Common myeloid progenitor, CD34-positive (primary cell): ENCODE measurements around the gene KCNK5.

Experiments
- CTCF ChIA-PET: fragments of 350-600 bp; sonication (Branson Sonifier 250); formaldehyde crosslinking; loops from one replicate; lab custom pipeline; 2021; ENCODE audit warnings: antibody characterized with exemption; lab: Charles Lee
- POLR2A ChIA-PET: fragments of 350-600 bp; sonication (Branson Sonifier 250); formaldehyde crosslinking; loops from one replicate; lab custom pipeline; 2021; ENCODE audit warnings: antibody characterized with exemption; lab: Charles Lee
- DNase-seq, 3 donors: peaks; one replicate each; pipeline versions ENCODE4 v3.0.0 to v3.0.0-alpha.2; 2013
- H3K27ac ChIP-seq, 2 experiments: 1 replicate in 1 of 2; 2 replicates in 1 of 2; pipeline ENCODE4 v1.7.0; 2013; ENCODE audit warnings: inconsistent platforms in 2 of 2, low read length in 2 of 2, mild to moderate bottlenecking in 2 of 2, low read depth in 1 of 2, moderate library complexity in 1 of 2; ENCODE audit not compliant: severe bottlenecking in 2 of 2, insufficient read depth in 1 of 2, poor library complexity in 1 of 2
- H3K27me3 ChIP-seq, 5 experiments: replicated peaks in 2 of 5; 1 replicate in 3 of 5; 2 replicates in 2 of 5; pipeline versions ENCODE4 v1.6.1 to v1.7.0; 2013; ENCODE audit warnings: low read length in 4 of 5, mild to moderate bottlenecking in 2 of 5, moderate library complexity in 2 of 5, inconsistent platforms in 1 of 5; ENCODE audit not compliant: insufficient read depth in 5 of 5, control insufficient read depth in 4 of 5
- H3K36me3 ChIP-seq, 4 experiments: 1 replicate in 2 of 4; 2 replicates in 2 of 4; pipeline versions ENCODE4 v1.6.1 to v1.7.0; 2013; ENCODE audit warnings: low read length in 3 of 4, control low read depth in 1 of 4, mild to moderate bottlenecking in 1 of 4; ENCODE audit not compliant: control insufficient read depth in 4 of 4, insufficient read depth in 4 of 4
- H3K4me1 ChIP-seq, 4 experiments: 1 replicate in 3 of 4; 2 replicates in 1 of 4; pipeline versions ENCODE4 v1.6.1 to v1.7.1; 2013; ENCODE audit warnings: low read length in 3 of 4, mild to moderate bottlenecking in 3 of 4, control low read depth in 1 of 4, inconsistent platforms in 1 of 4, moderate library complexity in 1 of 4; ENCODE audit not compliant: control insufficient read depth in 4 of 4, insufficient read depth in 4 of 4; ENCODE audit errors: control extremely low read depth in 1 of 4
- H3K4me3 ChIP-seq, 7 experiments: 1 replicate in 4 of 7; 2 replicates in 3 of 7; pipeline versions ENCODE4 v1.5.1 to v1.7.0; 2013; ENCODE audit warnings: mild to moderate bottlenecking in 7 of 7, low read length in 6 of 7, moderate library complexity in 6 of 7, inconsistent platforms in 2 of 7, low read depth in 2 of 7, control low read depth in 1 of 7; ENCODE audit not compliant: insufficient read depth in 4 of 7, control insufficient read depth in 1 of 7; ENCODE audit errors: extremely low read depth in 1 of 7
- H3K9me3 ChIP-seq, 5 experiments: 1 replicate in 4 of 5; 2 replicates in 1 of 5; pipeline versions ENCODE4 v1.6.1 to v1.7.1; 2013; ENCODE audit warnings: low read length in 4 of 5, mild to moderate bottlenecking in 2 of 5, inconsistent platforms in 1 of 5, low read depth in 1 of 5, moderate library complexity in 1 of 5; ENCODE audit not compliant: control insufficient read depth in 4 of 5, insufficient read depth in 2 of 5; ENCODE audit errors: control extremely low read depth in 1 of 5
- WGBS: methylation state at CpG from one replicate; pipeline ENCODE4 v1.1.5; 2013; ENCODE audit not compliant: insufficient coverage; 5-methylcytosine and 5-hydroxymethylcytosine counted together

KCNK5 gene

GRCh38 chr6:39196673-39197091 is 32.6 kb downstream of the KCNK5 start:
- H3K4me1 ChIP-seq, result peaks cover 0 to 14% (median 0%) of the 10 kb centered on the region in 4 experiments
- no peak overlapping the region for H3K27ac ChIP-seq
- H3K27me3 ChIP-seq, result no peaks in the 10 kb centered on the region
- 100% methylated on average over 1 of the region's 3 CpGs for WGBS
- POLR2A ChIA-PET, result no interaction called here
- CTCF ChIA-PET, result interaction anchor here (1.1 to 3.3 kb wide), 5 partner anchors 9 to 199 kb away, joined by 4 to 14 read pairs (median 4); no protein-coding TSS in a partner anchor
- H3K9me3 ChIP-seq, result no peaks in the 10 kb centered on the region
- peaks cover 0 to 26% (median 19%) of the 10 kb centered on the region in 4 experiments for H3K36me3 ChIP-seq
- DNase-seq, result no peak
- no peak overlapping the region for H3K4me3 ChIP-seq

GRCh38 chr6:39195792-39196385 is 33.4 kb downstream of the KCNK5 start:
- POLR2A ChIA-PET, result no interaction called here
- H3K27ac ChIP-seq, result no peak overlapping the region
- no peaks in the 10 kb centered on the region for H3K27me3 ChIP-seq
- peaks cover 0 to 34% (median 22%) of the 10 kb centered on the region in 4 experiments for H3K36me3 ChIP-seq
- CTCF ChIA-PET, result interaction anchor here (0.6 to 3.3 kb wide), 4 partner anchors 21 to 107 kb away, joined by 3 to 14 read pairs (median 6); no protein-coding TSS in a partner anchor
- 97% methylated on average over 3 of the region's 3 CpGs for WGBS
- no peaks in the 10 kb centered on the region for H3K9me3 ChIP-seq
- H3K4me1 ChIP-seq, result peaks cover 0 to 14% (median 0%) of the 10 kb centered on the region in 4 experiments
- no peak for DNase-seq
- H3K4me3 ChIP-seq, result no peak overlapping the region

- Histone ChIP-seq H3K27ac (no peak overlapping the region), H3K27me3 (no peaks in the 10 kb centered on the region), H3K4me3 (no peak overlapping the region), H3K4me1 (peaks cover 0 to 15% (median 0%) of the 10 kb centered on the region in 4 experiments), H3K36me3 (peaks cover 0 to 45% (median 23%) of the 10 kb centered on the region in 4 experiments), H3K9me3 (no peaks in the 10 kb centered on the region)
- 100% methylated on average over 5 of the region's 9 CpGs for WGBS
- ChIA-PET POLR2A (no interaction called here), CTCF (interaction anchor here (0.9 to 3.2 kb wide), 2 partner anchors 27 to 110 kb away, joined by 3 to 14 read pairs; no protein-coding TSS in a partner anchor)
- no peak for DNase-seq
These were observed 34.8 kb downstream of the KCNK5 start for GRCh38 chr6:39194466-39194865.

- H3K4me1 ChIP-seq, result peaks cover 0 to 23% (median 4%) of the 10 kb centered on the region in 4 experiments
- no peak overlapping the region for H3K4me3 ChIP-seq
- 100% methylated on average over 2 of the region's 2 CpGs for WGBS
- no peaks in the 10 kb centered on the region for H3K27me3 ChIP-seq
- DNase-seq, result no peak
- H3K27ac ChIP-seq, result no peak overlapping the region
- peaks cover 0 to 45% (median 24%) of the 10 kb centered on the region in 4 experiments for H3K36me3 ChIP-seq
- POLR2A ChIA-PET, result no interaction called here
- H3K9me3 ChIP-seq, result no peaks in the 10 kb centered on the region
- CTCF ChIA-PET, result interaction anchor here (1.1 to 4.8 kb wide), 2 partner anchors 19 to 111 kb away, joined by 3 to 39 read pairs; no protein-coding TSS in a partner anchor
These were observed 36.0 kb downstream of the KCNK5 start for GRCh38 chr6:39193201-39193791.

- Histone ChIP-seq H3K4me3 (no peak overlapping the region), H3K27ac (no peak overlapping the region), H3K4me1 (peaks cover 0 to 18% (median 4%) of the 10 kb centered on the region in 4 experiments), H3K36me3 (peaks cover 0 to 45% (median 26%) of the 10 kb centered on the region in 4 experiments), H3K9me3 (no peaks in the 10 kb centered on the region), H3K27me3 (no peaks in the 10 kb centered on the region)
- 93% methylated on average over 6 of the region's 6 CpGs for WGBS
- no peak for DNase-seq
- POLR2A ChIA-PET, result no interaction called here
- CTCF ChIA-PET, result interaction anchor here (4.8 to 6.5 kb wide), 2 partner anchors 9 to 111 kb away, joined by 39 to 48 read pairs; no protein-coding TSS in a partner anchor
These were observed 36.5 kb downstream of the KCNK5 start for GRCh38 chr6:39192736-39193135.

GRCh38 chr6:39191236-39191930 is 37.9 kb downstream of the KCNK5 start:
- over 99% methylated on average over 22 of the region's 23 CpGs for WGBS
- CTCF ChIA-PET, result interaction anchor here (0.5 to 6.5 kb wide), 10 partner anchors 11 to 318 kb away, joined by 3 to 48 read pairs (median 4); no protein-coding TSS in a partner anchor
- POLR2A ChIA-PET, result interaction anchor here (0.6 kb wide), 1 partner anchor 11 kb away, joined by 3 read pairs; no protein-coding TSS in a partner anchor
- H3K9me3 ChIP-seq, result no peaks in the 10 kb centered on the region
- no peak overlapping the region for H3K4me3 ChIP-seq
- H3K4me1 ChIP-seq, result peaks cover 0 to 16% (median 4%) of the 10 kb centered on the region in 4 experiments
- H3K36me3 ChIP-seq, result peaks cover 0 to 45% (median 29%) of the 10 kb centered on the region in 4 experiments
- no peak for DNase-seq
- no peaks in the 10 kb centered on the region for H3K27me3 ChIP-seq
- no peak overlapping the region for H3K27ac ChIP-seq
